SK-N-SH (cell line): ENCODE measurements around the gene TMEM88. TPM values are rescaled to one million over a fixed set of nuclear protein-coding genes. Genes with fewer than 3 reads are reported as not detected.

Experiments used
- CTCF ChIA-PET: fragments of 300-600, 350-600 bp; formaldehyde crosslinking; extraction: SDS; loops from one replicate; lab custom pipeline; 2021; lab: Yijun Ruan, JAX
- POLR2A ChIA-PET: fragments of 350-600 bp; sonication (Branson Sonifier 250); formaldehyde crosslinking; extraction: SDS; loops from one replicate; lab custom pipeline; 2020; ENCODE audit warnings: antibody characterized with exemption, inconsistent platforms; lab: Yijun Ruan, JAX
- DNase-seq: peaks from one replicate; pipeline ENCODE4 v3.0.0; 2012
- H2AFZ ChIP-seq: fragments of 200-600 bp; sonication (generic); 2 replicates; pipeline ENCODE4 v1.8.1; 2016; ENCODE audit warnings: antibody characterized with exemption, mild to moderate bottlenecking, low read depth
- H3F3A ChIP-seq: fragments of 200-600 bp; sonication (generic); replicated peaks from 2 replicates; pipeline ENCODE3; 2016; ENCODE audit warnings: antibody characterized with exemption, mild to moderate bottlenecking; ENCODE audit not compliant: insufficient read depth
- H3K27ac ChIP-seq, 2 experiments: fragments of 200-500 bp in 1 of 2; fragments of 200-600 bp in 1 of 2; sonication (Bioruptor generic) in 1 of 2; sonication (generic), shearing (Covaris generic) in 1 of 2; 2 replicates each; pipeline versions ENCODE4 v1.5.1 to v1.6.1; 2014 to 2016; ENCODE audit warnings: low read depth in 2 of 2, inconsistent platforms in 1 of 2, low read length in 1 of 2, mild to moderate bottlenecking in 1 of 2, mixed read lengths in 1 of 2
- H3K27me3 ChIP-seq: fragments of 200-600 bp; sonication (generic), shearing (Covaris generic); 2 replicates; pipeline ENCODE4 v1.6.1; 2016; ENCODE audit warnings: mixed run types; ENCODE audit not compliant: insufficient read depth
- H3K36me3 ChIP-seq, 2 experiments: fragments of 200-500 bp in 1 of 2; fragments of 200-600 bp in 1 of 2; sonication (Bioruptor generic) in 1 of 2; sonication (generic) in 1 of 2; replicated peaks in 1 of 2; 2 replicates each; pipeline versions ENCODE3 to v1.5.1; 2014 to 2016; ENCODE audit warnings: low read length in 1 of 2, mild to moderate bottlenecking in 1 of 2; ENCODE audit not compliant: insufficient read depth in 2 of 2, control insufficient read depth in 1 of 2
- H3K4me1 ChIP-seq, 2 experiments: fragments of 200-500 bp in 1 of 2; fragments of 200-600 bp in 1 of 2; sonication (Bioruptor generic) in 1 of 2; sonication (generic), shearing (Covaris generic) in 1 of 2; 2 replicates each; pipeline versions ENCODE4 v1.5.1 to v1.6.1; 2014 to 2016; ENCODE audit warnings: low read depth in 1 of 2, low read length in 1 of 2, mixed run types in 1 of 2; ENCODE audit not compliant: insufficient read depth in 2 of 2, control insufficient read depth in 1 of 2
- H3K4me2 ChIP-seq: fragments of 200-600 bp; sonication (generic), shearing (Covaris generic); 2 replicates; pipeline ENCODE4 v1.6.1; 2017; ENCODE audit warnings: mixed run types
- H3K4me3 ChIP-seq, 2 experiments: fragments of 200-500 bp in 1 of 2; fragments of 200-600 bp in 1 of 2; sonication (Bioruptor generic) in 1 of 2; sonication (generic), shearing (Covaris generic) in 1 of 2; 2 replicates each; pipeline versions ENCODE4 v1.5.1 to v1.8.1; 2014 to 2016; ENCODE audit warnings: low read depth in 2 of 2, inconsistent platforms in 1 of 2, low read length in 1 of 2, mild to moderate bottlenecking in 1 of 2, mixed read lengths in 1 of 2, moderate library complexity in 1 of 2
- H3K79me2 ChIP-seq: fragments of 200-600 bp; sonication (generic); 2 replicates; pipeline ENCODE4 v1.8.1; 2017; ENCODE audit warnings: mild to moderate bottlenecking; ENCODE audit not compliant: insufficient read depth
- H3K9ac ChIP-seq: fragments of 200-600 bp; sonication (generic); 2 replicates; pipeline ENCODE4 v1.6.1; 2017; ENCODE audit warnings: mixed run types
- H3K9me2 ChIP-seq: fragments of 200-600 bp; sonication (generic); 2 replicates; pipeline ENCODE4 v1.6.1; 2017; ENCODE audit warnings: mixed run types
- H3K9me3 ChIP-seq: fragments of 200-600 bp; sonication (generic); 2 replicates; pipeline ENCODE4 v1.6.1; 2017; ENCODE audit warnings: mixed run types, mild to moderate bottlenecking, moderate library complexity
- H4K20me1 ChIP-seq: fragments of 200-600 bp; sonication (generic); 2 replicates; pipeline ENCODE4 v1.6.1; 2017; ENCODE audit warnings: mild to moderate bottlenecking, mixed run types; ENCODE audit not compliant: insufficient read depth
- CHD2 ChIP-seq: fragments of 150-350 bp; IDR thresholded peaks from 2 replicates; pipeline ENCODE4 v1.6.1; 2018; ENCODE audit warnings: low read length; ENCODE audit not compliant: partially characterized antibody
- ELF1 ChIP-seq: IDR thresholded peaks from 2 replicates; pipeline ENCODE4 v1.4.0; 2012
- FOSL2 ChIP-seq: IDR thresholded peaks from 2 replicates; pipeline ENCODE4 v1.4.0; 2012; ENCODE audit warnings: low read depth, mild to moderate bottlenecking, moderate library complexity, borderline replicate concordance
- FOXJ3 ChIP-seq: sonication (generic); formaldehyde crosslinking; IDR thresholded peaks from 2 replicates; pipeline ENCODE4 v1.5.1; 2020; ENCODE audit warnings: mild to moderate bottlenecking, missing genetic modification reagents
- FOXM1 ChIP-seq: IDR thresholded peaks from 2 replicates; pipeline ENCODE4 v1.4.0; 2012; ENCODE audit warnings: low read depth, mild to moderate bottlenecking
- GABPA ChIP-seq: IDR thresholded peaks from 2 replicates; pipeline ENCODE4 v1.4.0; 2012; ENCODE audit warnings: low read depth, mild to moderate bottlenecking
- GATA2 ChIP-seq: sonication (generic); formaldehyde crosslinking; IDR thresholded peaks from 2 replicates; pipeline ENCODE4 v1.5.0; 2020; ENCODE audit warnings: mild to moderate bottlenecking, missing genetic modification reagents
- JUND ChIP-seq: IDR thresholded peaks from 2 replicates; pipeline ENCODE4 v1.4.0; 2012
- MXI1 ChIP-seq: IDR thresholded peaks from 2 replicates; pipeline ENCODE4 v1.6.1; 2012; ENCODE audit warnings: mild to moderate bottlenecking, low read depth, low read length, improper control_type of control experiment
- NFIC ChIP-seq: IDR thresholded peaks from 2 replicates; pipeline ENCODE4 v1.4.0; 2012; ENCODE audit warnings: borderline replicate concordance
- NRF1 ChIP-seq: IDR thresholded peaks from 2 replicates; pipeline ENCODE4 v1.6.1; 2012; ENCODE audit warnings: low read depth, mild to moderate bottlenecking, low read length
- POLR2AphosphoS5 ChIP-seq: IDR thresholded peaks from 2 replicates; pipeline ENCODE4 v1.6.1; 2012; ENCODE audit warnings: low read depth, low read length
- RAD21 ChIP-seq: IDR thresholded peaks from 2 replicates; pipeline ENCODE4 v1.6.1; 2012; ENCODE audit warnings: mild to moderate bottlenecking, low read length
- RCOR1 ChIP-seq: fragments of 150-350 bp; IDR thresholded peaks from 2 replicates; pipeline ENCODE4 v1.6.1; 2017; ENCODE audit warnings: antibody characterized with exemption, low read length
- RFX5 ChIP-seq: IDR thresholded peaks from 2 replicates; pipeline ENCODE4 v1.6.1; 2012; ENCODE audit warnings: mild to moderate bottlenecking, improper control_type of control experiment, low read length
- RXRA ChIP-seq: IDR thresholded peaks from 2 replicates; pipeline ENCODE4 v1.4.0; 2012; ENCODE audit warnings: low read depth, mild to moderate bottlenecking, borderline replicate concordance
- SMC3 ChIP-seq: IDR thresholded peaks from 2 replicates; pipeline ENCODE4 v1.6.1; 2012; ENCODE audit warnings: low read depth, low read length, improper control_type of control experiment
- TAF1 ChIP-seq: IDR thresholded peaks from 2 replicates; pipeline ENCODE4 v1.6.1; 2012; ENCODE audit warnings: low read depth, mild to moderate bottlenecking, low read length, moderate library complexity, borderline replicate concordance
- TCF12 ChIP-seq: IDR thresholded peaks from 2 replicates; pipeline ENCODE4 v1.4.0; 2012
- YY1 ChIP-seq: IDR thresholded peaks from 2 replicates; pipeline ENCODE4 v1.4.0; 2012; ENCODE audit warnings: low read depth, mild to moderate bottlenecking
- WGBS: methylation state at CpG from one replicate; pipeline ENCODE4 v1.1.6; 2017; ENCODE audit warnings: low lambda C conversion rate; 5-methylcytosine and 5-hydroxymethylcytosine counted together
- polyA plus RNA-seq, 3 experiments: library from polyadenylated mRNA; depleted of rRNA; stranded (reverse); fragments of >200 nt; gene quantifications; 2 replicates each; pipeline ENCODE4 v1.2.3, GENCODE V29; 2012
- TF ChIP-seq, protein P1 (sequence below): fragments of 200-600 bp; sonication (generic); IDR thresholded peaks from 2 replicates; pipeline ENCODE4 v1.6.1; 2017; ENCODE audit warnings: antibody characterized with exemption, mild to moderate bottlenecking, moderate library complexity
- TF ChIP-seq, protein P2 (sequence below): fragments of 150-350 bp; IDR thresholded peaks from 2 replicates; pipeline ENCODE4 v1.6.1; 2017; ENCODE audit warnings: antibody characterized with exemption, low read length, low read depth, borderline replicate concordance
- TF ChIP-seq, protein P3 (sequence below): IDR thresholded peaks from 2 replicates; pipeline ENCODE4 v1.4.0; 2012; ENCODE audit warnings: low read depth, borderline replicate concordance
- TF ChIP-seq, protein P4 (sequence below): IDR thresholded peaks from 2 replicates; pipeline ENCODE4 v1.4.0; 2012; ENCODE audit warnings: low read depth, borderline replicate concordance
- TF ChIP-seq, protein P5 (sequence below): IDR thresholded peaks from 2 replicates; pipeline ENCODE4; 2012
- TF ChIP-seq, protein P6 (sequence below): IDR thresholded peaks from 2 replicates; pipeline ENCODE4 v1.4.0; 2012; ENCODE audit warnings: low read depth

TMEM88 gene
- polyA plus RNA-seq, 1 of the 3 experiments (the other 2 are of a cell fraction), result 1.2 TPM

DNA sequence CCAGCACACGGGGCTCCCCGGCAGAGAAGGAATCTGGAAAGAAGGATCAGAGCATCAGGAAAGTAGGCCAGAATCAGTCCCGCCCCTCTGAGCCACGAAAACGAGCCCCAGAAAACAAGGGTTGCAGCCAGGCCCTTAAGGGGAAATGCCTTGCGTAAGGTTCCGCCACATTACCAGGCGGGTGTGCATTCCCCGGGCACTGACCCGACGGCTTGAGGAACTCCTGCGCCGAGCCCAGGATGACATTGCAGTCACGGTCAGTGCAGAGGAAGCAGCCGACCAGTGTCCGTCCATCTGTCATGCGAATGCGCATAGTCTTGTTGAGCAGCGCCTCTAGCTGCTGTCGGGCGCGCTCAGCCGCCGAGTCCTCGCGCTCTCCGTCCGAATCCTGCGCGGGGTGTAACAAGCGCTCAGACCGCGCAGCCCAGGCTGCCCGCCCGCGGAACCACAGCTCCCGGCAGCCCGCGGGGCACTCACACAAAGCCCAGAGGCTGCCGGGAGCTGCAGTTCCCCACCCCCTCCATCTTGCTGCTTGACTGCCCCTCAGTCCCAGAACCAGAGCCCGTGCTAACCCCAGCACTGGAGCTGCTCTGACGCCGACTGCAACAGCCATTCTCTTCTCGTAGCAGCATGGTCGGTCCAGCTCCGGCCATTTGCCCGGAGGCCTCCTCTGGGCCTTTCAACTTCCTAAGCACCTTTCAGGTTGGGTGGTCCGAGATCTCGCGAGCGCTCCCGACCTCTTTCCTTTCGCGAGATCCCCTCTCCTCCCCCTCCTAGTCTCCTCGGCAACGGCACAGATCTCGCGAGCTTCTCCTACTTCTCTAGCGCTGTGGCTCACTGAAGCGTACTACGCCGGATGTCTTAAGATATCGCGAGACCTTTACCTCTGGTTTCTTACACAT is 2.2 kb downstream of the TMEM88 start, which contains the start of gene NAA38:
Gene NAA38, minus strand, starts transcription at position 749 of the 902 bp plus-strand sequence. Its CDS starts 96 bp downstream, at position 653.
- peak within 1 kb of the TSS; percentile 93 to 100 for H3K27ac ChIP-seq
- H2AFZ ChIP-seq, result peak within 1 kb of the TSS; percentile 73
- 1% methylated on average over 28 of the region's 64 CpGs for WGBS
- peak; percentile 90 for DNase-seq
- H3F3A ChIP-seq, result peaks cover 19% of the 10 kb centered on the region
- ChIA-PET POLR2A (interaction anchor here (0.6 to 1.9 kb wide), 16 partner anchors 12 to 637 kb away, joined by 3 to 17 read pairs (median 4); partner anchors contain the start of genes KDM6B, RNF227 and TP53), CTCF (interaction anchor here (0.6 to 3.1 kb wide), 23 partner anchors 9 to 254 kb away, joined by 3 to 32 read pairs (median 5); partner anchors contain the start of genes KDM6B, TP53 and WRAP53)
- H3K4me3 ChIP-seq, result peak within 1 kb of the TSS; percentile 72 to 77
- H3K27me3 ChIP-seq, result no peaks in the 10 kb centered on the region
- H3K9me3 ChIP-seq, result no peaks in the 10 kb centered on the region
- peaks cover 23 to 35% of the 10 kb centered on the region in 2 experiments; a peak in 3 of 4 replicates for H3K4me1 ChIP-seq
- H3K36me3 ChIP-seq, result peaks cover 11 to 49% of the 10 kb centered on the region in 2 experiments
- H3K9me2 ChIP-seq, result no peaks in the 10 kb centered on the region
- peaks cover 17% of the 10 kb centered on the region; the same call in 1 of the 2 replicates for H3K79me2 ChIP-seq
- H3K4me2 ChIP-seq, result peak within 1 kb of the TSS; percentile 91
- peaks cover 5% of the 10 kb centered on the region for H4K20me1 ChIP-seq
- peak within 1 kb of the TSS; percentile 79 for H3K9ac ChIP-seq
- TF ChIP-seq SMC3 (peak; percentile 35), POLR2AphosphoS5 (peak; percentile 90), RFX5 (no peak), NRF1 (peak; percentile 84), MXI1 (peak; percentile 89), RCOR1 (no peak), JUND (no peak; the same call in 1 of the 2 replicates), TCF12 (no peak), YY1 (peak; percentile 86), FOSL2 (no peak; the same call in 1 of the 2 replicates), CHD2 (peak; percentile 98), FOXJ3 (CRISPR knock-in tag) (no peak), RAD21 (peak; percentile 38), GATA2 (CRISPR knock-in tag) (no peak), TAF1 (peak; percentile 49), RXRA (no peak), ELF1 (no peak), FOXM1 (no peak), GABPA (no peak; the same call in none of the 2 replicates), NFIC (no peak)
- TF ChIP-seq, protein P1, sequence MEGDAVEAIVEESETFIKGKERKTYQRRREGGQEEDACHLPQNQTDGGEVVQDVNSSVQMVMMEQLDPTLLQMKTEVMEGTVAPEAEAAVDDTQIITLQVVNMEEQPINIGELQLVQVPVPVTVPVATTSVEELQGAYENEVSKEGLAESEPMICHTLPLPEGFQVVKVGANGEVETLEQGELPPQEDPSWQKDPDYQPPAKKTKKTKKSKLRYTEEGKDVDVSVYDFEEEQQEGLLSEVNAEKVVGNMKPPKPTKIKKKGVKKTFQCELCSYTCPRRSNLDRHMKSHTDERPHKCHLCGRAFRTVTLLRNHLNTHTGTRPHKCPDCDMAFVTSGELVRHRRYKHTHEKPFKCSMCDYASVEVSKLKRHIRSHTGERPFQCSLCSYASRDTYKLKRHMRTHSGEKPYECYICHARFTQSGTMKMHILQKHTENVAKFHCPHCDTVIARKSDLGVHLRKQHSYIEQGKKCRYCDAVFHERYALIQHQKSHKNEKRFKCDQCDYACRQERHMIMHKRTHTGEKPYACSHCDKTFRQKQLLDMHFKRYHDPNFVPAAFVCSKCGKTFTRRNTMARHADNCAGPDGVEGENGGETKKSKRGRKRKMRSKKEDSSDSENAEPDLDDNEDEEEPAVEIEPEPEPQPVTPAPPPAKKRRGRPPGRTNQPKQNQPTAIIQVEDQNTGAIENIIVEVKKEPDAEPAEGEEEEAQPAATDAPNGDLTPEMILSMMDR, result peak; percentile 47
- TF ChIP-seq, protein P2, sequence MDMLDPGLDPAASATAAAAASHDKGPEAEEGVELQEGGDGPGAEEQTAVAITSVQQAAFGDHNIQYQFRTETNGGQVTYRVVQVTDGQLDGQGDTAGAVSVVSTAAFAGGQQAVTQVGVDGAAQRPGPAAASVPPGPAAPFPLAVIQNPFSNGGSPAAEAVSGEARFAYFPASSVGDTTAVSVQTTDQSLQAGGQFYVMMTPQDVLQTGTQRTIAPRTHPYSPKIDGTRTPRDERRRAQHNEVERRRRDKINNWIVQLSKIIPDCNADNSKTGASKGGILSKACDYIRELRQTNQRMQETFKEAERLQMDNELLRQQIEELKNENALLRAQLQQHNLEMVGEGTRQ, result no peak
- TF ChIP-seq, protein P3, sequence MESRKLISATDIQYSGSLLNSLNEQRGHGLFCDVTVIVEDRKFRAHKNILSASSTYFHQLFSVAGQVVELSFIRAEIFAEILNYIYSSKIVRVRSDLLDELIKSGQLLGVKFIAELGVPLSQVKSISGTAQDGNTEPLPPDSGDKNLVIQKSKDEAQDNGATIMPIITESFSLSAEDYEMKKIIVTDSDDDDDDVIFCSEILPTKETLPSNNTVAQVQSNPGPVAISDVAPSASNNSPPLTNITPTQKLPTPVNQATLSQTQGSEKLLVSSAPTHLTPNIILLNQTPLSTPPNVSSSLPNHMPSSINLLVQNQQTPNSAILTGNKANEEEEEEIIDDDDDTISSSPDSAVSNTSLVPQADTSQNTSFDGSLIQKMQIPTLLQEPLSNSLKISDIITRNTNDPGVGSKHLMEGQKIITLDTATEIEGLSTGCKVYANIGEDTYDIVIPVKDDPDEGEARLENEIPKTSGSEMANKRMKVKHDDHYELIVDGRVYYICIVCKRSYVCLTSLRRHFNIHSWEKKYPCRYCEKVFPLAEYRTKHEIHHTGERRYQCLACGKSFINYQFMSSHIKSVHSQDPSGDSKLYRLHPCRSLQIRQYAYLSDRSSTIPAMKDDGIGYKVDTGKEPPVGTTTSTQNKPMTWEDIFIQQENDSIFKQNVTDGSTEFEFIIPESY, result peak; percentile 97
- TF ChIP-seq, protein P4, sequence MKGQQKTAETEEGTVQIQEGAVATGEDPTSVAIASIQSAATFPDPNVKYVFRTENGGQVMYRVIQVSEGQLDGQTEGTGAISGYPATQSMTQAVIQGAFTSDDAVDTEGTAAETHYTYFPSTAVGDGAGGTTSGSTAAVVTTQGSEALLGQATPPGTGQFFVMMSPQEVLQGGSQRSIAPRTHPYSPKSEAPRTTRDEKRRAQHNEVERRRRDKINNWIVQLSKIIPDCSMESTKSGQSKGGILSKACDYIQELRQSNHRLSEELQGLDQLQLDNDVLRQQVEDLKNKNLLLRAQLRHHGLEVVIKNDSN, result no peak
- TF ChIP-seq, protein P5, sequence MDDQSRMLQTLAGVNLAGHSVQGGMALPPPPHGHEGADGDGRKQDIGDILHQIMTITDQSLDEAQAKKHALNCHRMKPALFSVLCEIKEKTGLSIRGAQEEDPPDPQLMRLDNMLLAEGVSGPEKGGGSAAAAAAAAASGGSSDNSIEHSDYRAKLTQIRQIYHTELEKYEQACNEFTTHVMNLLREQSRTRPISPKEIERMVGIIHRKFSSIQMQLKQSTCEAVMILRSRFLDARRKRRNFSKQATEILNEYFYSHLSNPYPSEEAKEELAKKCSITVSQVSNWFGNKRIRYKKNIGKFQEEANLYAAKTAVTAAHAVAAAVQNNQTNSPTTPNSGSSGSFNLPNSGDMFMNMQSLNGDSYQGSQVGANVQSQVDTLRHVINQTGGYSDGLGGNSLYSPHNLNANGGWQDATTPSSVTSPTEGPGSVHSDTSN, result peak; percentile 38; the same call in 1 of the 2 replicates
- TF ChIP-seq, protein P6, sequence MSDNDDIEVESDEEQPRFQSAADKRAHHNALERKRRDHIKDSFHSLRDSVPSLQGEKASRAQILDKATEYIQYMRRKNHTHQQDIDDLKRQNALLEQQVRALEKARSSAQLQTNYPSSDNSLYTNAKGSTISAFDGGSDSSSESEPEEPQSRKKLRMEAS, result peak; percentile 61; the same call in 1 of the 2 replicates
